ENCODE data around the gene RHBG.
A peak's percentile ranks its signal among the peaks of the same experiment; 100 is the strongest.

Gene RHBG

DNA sequence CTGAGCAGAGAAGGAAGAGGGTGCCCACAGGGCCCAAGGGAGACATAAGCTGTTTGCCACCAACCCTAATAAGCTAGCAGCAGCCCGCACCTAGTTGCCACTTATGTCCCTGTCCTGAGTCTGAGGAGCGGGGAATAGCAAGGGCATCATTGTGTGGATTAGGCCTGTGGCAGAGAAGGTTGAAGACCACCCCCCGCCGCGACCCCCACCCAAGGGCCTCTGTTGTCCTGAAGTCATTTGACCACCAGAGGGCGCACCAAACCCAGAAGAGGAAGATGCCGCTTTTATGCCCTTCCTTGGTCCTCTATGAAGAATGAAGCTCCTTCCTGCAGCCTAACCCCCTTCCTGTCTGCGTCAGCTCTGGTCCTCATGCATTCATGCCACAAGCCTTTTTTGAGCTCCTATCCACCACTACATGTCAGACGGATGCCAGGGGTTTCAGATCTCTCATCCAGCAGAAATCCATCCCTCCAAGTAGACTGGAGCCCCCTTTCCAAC lies 16.6 kb downstream of the RHBG start:
- TF ChIP-seq, protein P1, sequence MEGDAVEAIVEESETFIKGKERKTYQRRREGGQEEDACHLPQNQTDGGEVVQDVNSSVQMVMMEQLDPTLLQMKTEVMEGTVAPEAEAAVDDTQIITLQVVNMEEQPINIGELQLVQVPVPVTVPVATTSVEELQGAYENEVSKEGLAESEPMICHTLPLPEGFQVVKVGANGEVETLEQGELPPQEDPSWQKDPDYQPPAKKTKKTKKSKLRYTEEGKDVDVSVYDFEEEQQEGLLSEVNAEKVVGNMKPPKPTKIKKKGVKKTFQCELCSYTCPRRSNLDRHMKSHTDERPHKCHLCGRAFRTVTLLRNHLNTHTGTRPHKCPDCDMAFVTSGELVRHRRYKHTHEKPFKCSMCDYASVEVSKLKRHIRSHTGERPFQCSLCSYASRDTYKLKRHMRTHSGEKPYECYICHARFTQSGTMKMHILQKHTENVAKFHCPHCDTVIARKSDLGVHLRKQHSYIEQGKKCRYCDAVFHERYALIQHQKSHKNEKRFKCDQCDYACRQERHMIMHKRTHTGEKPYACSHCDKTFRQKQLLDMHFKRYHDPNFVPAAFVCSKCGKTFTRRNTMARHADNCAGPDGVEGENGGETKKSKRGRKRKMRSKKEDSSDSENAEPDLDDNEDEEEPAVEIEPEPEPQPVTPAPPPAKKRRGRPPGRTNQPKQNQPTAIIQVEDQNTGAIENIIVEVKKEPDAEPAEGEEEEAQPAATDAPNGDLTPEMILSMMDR (IDR thresholded peaks at IDR 0.05; ENCODE audit: borderline replicate concordance, extremely low read depth, low read length, poor library complexity, severe bottlenecking): peak; percentile 98
- TF ChIP-seq EZH2 (IDR thresholded peaks at IDR 0.05; ENCODE audit: borderline replicate concordance, low read depth, low read length, severe bottlenecking): no peak
- ATAC-seq (ENCODE audit: insufficient read depth, low read depth): peak; percentile 83

DNA sequence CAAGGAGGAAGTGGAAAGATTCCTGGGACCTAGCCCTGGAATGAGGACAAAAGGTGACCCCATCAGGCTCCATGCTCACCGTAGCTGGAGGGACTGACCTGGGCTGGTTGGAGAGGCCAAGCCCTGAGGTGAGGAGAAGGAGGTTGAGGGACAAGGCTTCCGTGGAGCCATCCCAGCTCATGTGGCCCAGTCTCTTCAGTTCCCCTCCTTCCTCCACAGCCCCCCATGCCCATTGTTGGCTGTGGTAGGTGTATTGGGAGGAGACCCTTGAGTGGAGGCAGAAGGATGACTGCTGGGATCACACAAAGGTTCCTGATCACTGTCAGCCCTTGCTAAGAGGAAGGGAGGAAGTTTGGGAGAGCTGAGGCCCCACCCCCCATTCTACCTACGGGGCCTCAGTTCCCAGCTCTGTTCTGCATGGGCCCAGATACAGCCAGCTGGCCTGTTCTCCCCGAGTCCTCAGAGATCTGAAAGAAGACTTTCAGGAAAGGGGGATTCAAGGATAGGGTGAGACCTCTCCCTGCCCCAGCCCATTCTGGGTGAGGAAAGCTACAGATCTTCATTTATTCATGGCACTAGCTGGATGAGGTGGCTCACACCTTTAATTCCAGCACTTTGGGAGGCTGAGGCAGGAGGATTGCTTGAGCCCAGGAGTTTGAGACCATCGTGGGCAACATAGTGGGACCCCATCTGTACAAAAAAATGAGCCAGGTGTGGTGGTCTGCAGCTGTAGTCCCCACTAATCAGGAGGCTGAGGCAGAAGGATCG lies 17.3 kb downstream of the RHBG start:
- TF ChIP-seq, protein P1 (IDR thresholded peaks at IDR 0.05; ENCODE audit: borderline replicate concordance, extremely low read depth, low read length, poor library complexity, severe bottlenecking): no peak
- TF ChIP-seq EZH2 (IDR thresholded peaks at IDR 0.05; ENCODE audit: borderline replicate concordance, low read depth, low read length, severe bottlenecking): no peak

More for the DNA sequence above, 16.6 kb downstream of the RHBG start:
- Histone ChIP-seq H4K20me1 (ENCODE audit: insufficient read depth, low read length) (no peaks in the 10 kb centered on the region), H3K9me3 (ENCODE audit: insufficient read depth, low read length, severe bottlenecking) (no peaks in the 10 kb centered on the region), H3K9ac (ENCODE audit: low read depth, low read length) (no peak overlapping the region), H3K27me3 (ENCODE audit: insufficient read depth, low read length, poor library complexity) (no peaks in the 10 kb centered on the region), H3K79me2 (ENCODE audit: insufficient read depth, low read length) (no peaks in the 10 kb centered on the region), H3K4me1 (ENCODE audit: insufficient read depth, low read length) (peaks cover 8% of the 10 kb centered on the region), H3K36me3 (ENCODE audit: insufficient read depth, low read length) (no peaks in the 10 kb centered on the region), H3K4me3 (ENCODE audit: low read depth in 1 of 2, low read length in 2 of 2) (no peak overlapping the region), H2AFZ (ENCODE audit: low read depth, low read length) (peak overlapping the region; percentile 77), H3K27ac (ENCODE audit: low read length) (0 out of 2 replicates have a peak overlapping the region, but pooled peaks have one; percentile 5), H3K4me2 (ENCODE audit: insufficient read depth, low read length) (peak overlapping the region; percentile 41; the same call in 1 of the 2 replicates)
- DNase-seq: peak; percentile 80

DNA sequence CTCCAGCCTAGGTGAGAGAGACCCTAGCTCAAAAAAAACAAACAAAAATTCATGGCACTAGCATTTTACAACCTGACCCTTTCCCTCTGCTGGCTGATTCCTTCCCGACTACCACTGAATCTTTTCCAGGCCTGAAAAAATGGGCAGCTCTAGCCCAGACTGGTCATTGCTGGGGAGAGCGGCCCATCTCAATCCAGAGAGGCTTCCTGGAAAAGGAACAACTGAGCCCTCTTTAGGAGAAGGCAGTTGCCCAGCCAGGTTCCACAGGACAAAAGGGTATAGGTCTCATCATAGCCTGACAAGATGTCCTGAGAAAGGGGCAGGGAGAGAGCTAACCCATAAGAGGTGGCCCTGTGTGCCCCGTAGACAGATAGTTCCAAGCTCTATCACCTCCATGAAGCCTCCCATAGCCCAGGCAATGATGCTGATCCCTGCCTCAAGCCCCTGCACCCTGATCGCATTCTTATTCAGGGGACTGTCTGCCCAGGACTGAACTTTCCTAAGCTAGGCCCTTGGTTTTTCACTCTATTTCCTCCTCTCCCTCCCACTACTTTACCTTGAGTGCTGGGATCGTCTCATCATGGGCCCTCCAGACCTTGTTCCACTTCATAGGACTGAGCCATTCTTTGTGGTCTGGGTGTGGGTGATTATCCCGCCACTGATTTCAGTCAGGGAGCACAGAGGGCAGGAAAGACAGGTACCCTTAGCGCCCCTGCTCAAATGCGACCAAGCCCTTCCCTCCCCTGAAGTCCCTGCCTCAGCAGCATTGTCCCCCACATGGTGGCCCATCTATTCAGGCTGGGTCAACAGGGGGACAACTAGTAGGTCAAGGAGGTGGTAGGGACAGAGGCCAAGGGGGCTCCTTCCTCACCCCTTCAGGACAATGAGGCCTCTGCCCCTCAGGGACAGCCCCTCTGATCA lies 18.2 kb downstream of the RHBG start:
- Histone ChIP-seq H3K4me3 (ENCODE audit: low read depth in 1 of 2, low read length in 2 of 2) (no peak overlapping the region), H2AFZ (ENCODE audit: low read depth, low read length) (no peak overlapping the region; the same call in 1 of the 2 replicates), H3K9ac (ENCODE audit: low read depth, low read length) (no peak overlapping the region), H3K79me2 (ENCODE audit: insufficient read depth, low read length) (no peaks in the 10 kb centered on the region), H3K4me1 (ENCODE audit: insufficient read depth, low read length) (peaks cover 8% of the 10 kb centered on the region), H4K20me1 (ENCODE audit: insufficient read depth, low read length) (no peaks in the 10 kb centered on the region), H3K36me3 (ENCODE audit: insufficient read depth, low read length) (no peaks in the 10 kb centered on the region), H3K9me3 (ENCODE audit: insufficient read depth, low read length, severe bottlenecking) (no peaks in the 10 kb centered on the region), H3K27me3 (ENCODE audit: insufficient read depth, low read length, poor library complexity) (no peaks in the 10 kb centered on the region), H3K4me2 (ENCODE audit: insufficient read depth, low read length) (no peak overlapping the region), H3K27ac (ENCODE audit: low read length) (no peak overlapping the region)
- TF ChIP-seq, protein P1 (IDR thresholded peaks at IDR 0.05; ENCODE audit: borderline replicate concordance, extremely low read depth, low read length, poor library complexity, severe bottlenecking): no peak
- TF ChIP-seq EZH2 (IDR thresholded peaks at IDR 0.05; ENCODE audit: borderline replicate concordance, low read depth, low read length, severe bottlenecking): no peak
- ATAC-seq (ENCODE audit: insufficient read depth, low read depth) (no peak), DNase-seq (no peak)

More for the DNA sequence above, 17.3 kb downstream of the RHBG start:
- DNase-seq (no peak), ATAC-seq (ENCODE audit: insufficient read depth, low read depth) (no peak)
- H3K9me3 ChIP-seq (ENCODE audit: insufficient read depth, low read length, severe bottlenecking): no peaks in the 10 kb centered on the region
- no peaks in the 10 kb centered on the region for H3K79me2 ChIP-seq (ENCODE audit: insufficient read depth, low read length)
- no peak overlapping the region for H3K4me3 ChIP-seq (ENCODE audit: low read depth in 1 of 2, low read length in 2 of 2)
- H3K9ac ChIP-seq (ENCODE audit: low read depth, low read length): no peak overlapping the region
- H2AFZ ChIP-seq (ENCODE audit: low read depth, low read length): peak overlapping the region; percentile 77
- H3K27ac ChIP-seq (ENCODE audit: low read length): 0 out of 2 replicates have a peak overlapping the region, but pooled peaks have one; percentile 5
- peaks cover 8% of the 10 kb centered on the region for H3K4me1 ChIP-seq (ENCODE audit: insufficient read depth, low read length)
- no peaks in the 10 kb centered on the region for H3K27me3 ChIP-seq (ENCODE audit: insufficient read depth, low read length, poor library complexity)
- H3K36me3 ChIP-seq (ENCODE audit: insufficient read depth, low read length): no peaks in the 10 kb centered on the region
- no peaks in the 10 kb centered on the region for H4K20me1 ChIP-seq (ENCODE audit: insufficient read depth, low read length)
- H3K4me2 ChIP-seq (ENCODE audit: insufficient read depth, low read length): peak overlapping the region; percentile 41; the same call in 1 of the 2 replicates
